Activated CD8-positive, alpha-beta T cell treated with anti-CD3 and anti-CD28 coated beads for 36 hours (primary cell): ENCODE measurements around the gene PPP2R2C. TPM values are rescaled to one million over a fixed set of nuclear protein-coding genes. Genes with fewer than 3 reads are reported as not detected.

Experiments
- ATAC-seq: fragments of 200-7000 bp; cut with Tn5 transposase; one replicate; pipeline ENCODE4 v1.10.0; 2021; ENCODE audit warnings: mild to moderate bottlenecking, moderate library complexity
- CTCF ChIA-PET: fragments of 350-600 bp; sonication (Branson Sonifier 250); formaldehyde crosslinking; loops from one replicate; lab custom pipeline; 2021; ENCODE audit warnings: antibody characterized with exemption; lab: Charles Lee
- POLR2A ChIA-PET: fragments of 350-600 bp; sonication (Branson Sonifier 250); formaldehyde crosslinking; loops from one replicate; lab custom pipeline; 2021; ENCODE audit warnings: antibody characterized with exemption; lab: Charles Lee
- DNase-seq: peaks from one replicate; pipeline ENCODE4 v3.0.0-alpha.2; 2020
- H3K27ac Mint-ChIP-seq: one replicate; pipeline ENCODE4 v1.8.0; 2021; ENCODE audit warnings: mild to moderate bottlenecking, mixed read lengths
- H3K27me3 Mint-ChIP-seq: one replicate; pipeline ENCODE4 v1.8.0; 2021; ENCODE audit warnings: mixed read lengths
- H3K36me3 Mint-ChIP-seq: one replicate; pipeline ENCODE4 v1.8.0; 2021; ENCODE audit warnings: low read depth, mixed read lengths
- H3K4me1 Mint-ChIP-seq: one replicate; pipeline ENCODE4 v1.8.0; 2021; ENCODE audit warnings: low read depth, mixed read lengths
- H3K4me3 Mint-ChIP-seq: one replicate; pipeline ENCODE4 v1.8.0; 2021; ENCODE audit warnings: mild to moderate bottlenecking, moderate library complexity, mixed read lengths
- H3K9me3 Mint-ChIP-seq: one replicate; pipeline ENCODE4 v1.8.0; 2021; ENCODE audit warnings: mixed read lengths
- intact Hi-C: fragments of 100-400 bp; cut with micrococcal nuclease; formaldehyde crosslinking; loops from one replicate; pipeline ENCODE4 v1.10.0; 2022
- total RNA-seq, 2 experiments: library from RNA; stranded (reverse); gene quantifications; one replicate each; pipeline ENCODE4 v1.2.3, GENCODE V29; 2021
- TF ChIP-seq, protein P1 (sequence below): fragments of 200-600 bp; IDR thresholded peaks from one replicate; pipeline ENCODE4 v1.8.0; 2022; ENCODE audit warnings: antibody characterized with exemption, mild to moderate bottlenecking

Gene PPP2R2C
- total RNA-seq, 2 experiments from 2014 or later, result not detected

DNA sequence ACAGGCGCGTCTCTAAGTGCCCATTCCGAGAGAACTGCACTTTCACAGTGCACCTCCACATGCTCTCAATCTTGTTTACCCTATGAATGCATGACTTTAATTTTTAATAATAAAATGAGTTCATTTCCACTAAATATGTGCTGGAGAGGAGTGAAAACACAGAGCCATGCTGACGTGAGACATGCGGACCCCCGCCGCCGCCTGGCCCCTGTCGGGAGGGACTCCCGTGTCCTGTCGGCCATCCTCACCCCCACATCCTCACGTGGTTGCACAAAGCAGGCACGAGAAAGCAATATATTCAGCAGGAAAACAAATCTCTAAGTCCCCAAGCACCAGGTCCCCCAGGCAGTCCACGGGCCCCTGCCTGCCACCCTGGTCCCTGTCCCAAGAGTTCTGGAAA is 23.1 kb downstream of the PPP2R2C start:
- CTCF ChIA-PET, result no interaction called here
- no peak for ATAC-seq
- TF ChIP-seq, protein P1, sequence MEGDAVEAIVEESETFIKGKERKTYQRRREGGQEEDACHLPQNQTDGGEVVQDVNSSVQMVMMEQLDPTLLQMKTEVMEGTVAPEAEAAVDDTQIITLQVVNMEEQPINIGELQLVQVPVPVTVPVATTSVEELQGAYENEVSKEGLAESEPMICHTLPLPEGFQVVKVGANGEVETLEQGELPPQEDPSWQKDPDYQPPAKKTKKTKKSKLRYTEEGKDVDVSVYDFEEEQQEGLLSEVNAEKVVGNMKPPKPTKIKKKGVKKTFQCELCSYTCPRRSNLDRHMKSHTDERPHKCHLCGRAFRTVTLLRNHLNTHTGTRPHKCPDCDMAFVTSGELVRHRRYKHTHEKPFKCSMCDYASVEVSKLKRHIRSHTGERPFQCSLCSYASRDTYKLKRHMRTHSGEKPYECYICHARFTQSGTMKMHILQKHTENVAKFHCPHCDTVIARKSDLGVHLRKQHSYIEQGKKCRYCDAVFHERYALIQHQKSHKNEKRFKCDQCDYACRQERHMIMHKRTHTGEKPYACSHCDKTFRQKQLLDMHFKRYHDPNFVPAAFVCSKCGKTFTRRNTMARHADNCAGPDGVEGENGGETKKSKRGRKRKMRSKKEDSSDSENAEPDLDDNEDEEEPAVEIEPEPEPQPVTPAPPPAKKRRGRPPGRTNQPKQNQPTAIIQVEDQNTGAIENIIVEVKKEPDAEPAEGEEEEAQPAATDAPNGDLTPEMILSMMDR, result no peak
- DNase-seq, result no peak
- intact Hi-C loops, result no loop called here
- no peaks in the 10 kb centered on the region for H3K4me1 Mint-ChIP-seq
- no peaks in the 10 kb centered on the region for H3K9me3 Mint-ChIP-seq
- H3K36me3 Mint-ChIP-seq, result no peaks in the 10 kb centered on the region
- POLR2A ChIA-PET, result no interaction called here
- H3K27ac Mint-ChIP-seq, result no peak overlapping the region
- peaks cover 3% of the 10 kb centered on the region for H3K27me3 Mint-ChIP-seq
- H3K4me3 Mint-ChIP-seq, result no peak overlapping the region

DNA sequence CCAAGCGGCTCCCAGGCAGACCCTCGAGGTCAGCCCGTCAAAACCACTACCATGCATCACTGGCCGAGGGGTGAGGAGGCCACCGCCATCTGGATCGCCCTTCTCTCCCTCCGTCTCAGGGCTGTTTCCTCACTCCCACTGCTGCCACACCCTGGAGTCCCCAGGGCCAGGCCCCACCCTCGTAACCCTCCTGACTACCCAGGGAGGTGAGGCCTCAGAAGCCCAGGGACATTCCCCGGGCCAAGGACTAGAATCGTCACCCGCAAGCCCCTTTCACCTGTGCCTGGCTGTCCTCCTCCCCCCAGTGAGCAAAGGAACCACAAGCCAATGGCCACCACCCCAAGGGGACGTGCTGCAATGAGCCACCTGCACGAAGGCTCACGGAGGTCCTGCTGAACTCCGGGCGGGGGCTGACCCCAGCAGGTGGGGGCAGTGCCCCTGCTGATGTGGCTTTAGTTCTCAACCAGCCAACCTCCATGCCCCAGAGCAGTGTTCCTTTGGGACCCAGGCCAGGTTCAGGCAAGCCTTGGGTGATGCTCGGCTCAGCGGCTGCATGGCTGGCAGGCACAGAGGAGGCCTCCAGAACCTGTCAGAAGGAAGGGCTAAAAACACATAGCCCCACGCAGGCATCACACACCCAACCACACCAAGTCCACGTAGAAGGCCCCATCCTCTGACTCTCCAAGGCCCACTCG is 23.8 kb downstream of the PPP2R2C start:
- ATAC-seq (no peak), DNase-seq (no peak)
- Mint-ChIP-seq H3K36me3 (no peaks in the 10 kb centered on the region), H3K9me3 (no peaks in the 10 kb centered on the region), H3K4me1 (no peaks in the 10 kb centered on the region), H3K27ac (no peak overlapping the region), H3K27me3 (peaks cover 3% of the 10 kb centered on the region), H3K4me3 (no peak overlapping the region)
- ChIA-PET CTCF (no interaction called here), POLR2A (no interaction called here)
- intact Hi-C loops, result no loop called here
- TF ChIP-seq, protein P1, result no peak

DNA sequence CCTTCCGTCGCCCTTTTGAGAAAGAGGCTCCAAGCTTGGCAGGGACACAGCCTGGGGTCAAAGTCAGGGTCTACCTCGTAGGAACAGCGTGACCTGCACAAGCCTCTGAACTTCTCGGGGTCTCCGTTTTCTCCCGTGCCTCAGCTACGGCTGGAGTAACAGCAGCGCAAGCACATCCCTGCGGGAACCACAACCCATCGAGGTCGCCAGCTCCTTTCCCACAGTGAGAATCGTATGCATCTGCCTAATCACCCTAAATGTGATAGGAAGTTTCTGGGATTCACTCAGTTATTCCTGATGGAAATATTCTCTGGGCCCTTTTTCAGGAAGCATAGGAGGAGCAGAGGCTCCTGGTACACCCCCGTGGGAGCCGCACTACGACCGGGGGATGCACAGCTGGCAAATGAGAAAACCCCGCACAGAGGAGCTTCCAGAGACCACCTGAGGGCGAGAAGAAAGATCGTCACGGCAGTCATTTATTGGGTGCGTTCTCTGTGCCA is 24.7 kb downstream of the PPP2R2C start:
- POLR2A ChIA-PET, result interaction anchor here (0.6 kb wide), 1 partner anchor 41 kb away, joined by 3 read pairs; no protein-coding TSS in a partner anchor
- CTCF ChIA-PET, result interaction anchor here (0.6 kb wide), 1 partner anchor 117 kb away, joined by 3 read pairs; no protein-coding TSS in a partner anchor

DNA sequence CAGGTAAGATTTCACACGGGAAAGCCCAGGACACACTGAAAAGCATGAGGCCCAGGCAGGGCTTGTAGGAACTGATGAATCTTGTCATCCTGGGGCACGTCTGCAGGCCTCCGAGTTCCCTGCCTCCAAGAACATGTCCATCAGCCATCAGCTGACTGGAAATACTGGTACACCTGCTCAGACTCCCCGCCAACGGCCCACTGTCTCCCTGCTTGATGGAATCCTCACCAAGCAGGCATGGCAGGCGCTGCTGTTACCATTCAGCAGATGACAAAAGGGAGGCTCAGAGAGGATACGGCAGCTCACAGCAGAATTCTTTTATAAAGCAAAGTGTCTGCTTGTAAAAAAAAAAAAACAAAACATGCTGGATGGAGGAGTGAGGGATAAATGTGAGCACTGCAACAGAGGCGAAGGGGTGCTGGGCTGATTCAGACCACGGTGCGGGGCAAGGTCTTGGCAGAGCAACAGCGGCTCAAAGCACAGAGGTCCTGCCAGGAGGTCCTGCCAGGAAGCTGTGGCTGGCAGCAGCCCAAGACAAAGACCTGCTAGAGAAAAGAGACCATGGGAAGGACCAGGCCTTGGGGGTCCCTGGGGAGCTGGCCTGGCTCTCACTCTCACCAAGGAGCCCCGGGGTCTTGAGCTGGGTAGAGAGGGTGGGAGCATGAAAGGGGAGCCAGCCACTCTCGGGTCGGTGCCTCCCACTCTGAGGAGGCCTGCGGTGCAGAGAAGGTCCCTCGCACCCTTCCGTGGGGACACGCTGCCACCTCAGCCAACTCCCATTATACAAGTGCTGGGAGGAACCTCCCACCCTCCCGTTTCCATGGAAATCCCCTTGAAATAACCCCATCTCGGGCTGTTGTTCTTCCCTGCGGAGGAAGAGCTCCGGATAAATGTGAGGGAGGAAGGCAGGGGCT is 25.6 kb downstream of the PPP2R2C start:
- Mint-ChIP-seq H3K36me3 (no peaks in the 10 kb centered on the region), H3K27me3 (peaks cover 3% of the 10 kb centered on the region), H3K4me1 (no peaks in the 10 kb centered on the region), H3K27ac (no peak overlapping the region), H3K9me3 (no peaks in the 10 kb centered on the region), H3K4me3 (no peak overlapping the region)
- intact Hi-C loops, result no loop called here
- CTCF ChIA-PET, result interaction anchor here (0.6 kb wide), 1 partner anchor 116 kb away, joined by 3 read pairs; no protein-coding TSS in a partner anchor
- no peak for DNase-seq
- POLR2A ChIA-PET, result interaction anchor here (0.6 to 1.2 kb wide), 2 partner anchors 22 to 42 kb away, joined by 3 read pairs; no protein-coding TSS in a partner anchor
- TF ChIP-seq, protein P1, result no peak
- no peak for ATAC-seq

More for the DNA sequence above, 24.7 kb downstream of the PPP2R2C start:
- no peak for ATAC-seq
- no peak for DNase-seq
- H3K36me3 Mint-ChIP-seq, result no peaks in the 10 kb centered on the region
- no peaks in the 10 kb centered on the region for H3K9me3 Mint-ChIP-seq
- intact Hi-C loops, result no loop called here
- no peaks in the 10 kb centered on the region for H3K4me1 Mint-ChIP-seq
- TF ChIP-seq, protein P1, result no peak
- no peak overlapping the region for H3K4me3 Mint-ChIP-seq
- H3K27me3 Mint-ChIP-seq, result peaks cover 3% of the 10 kb centered on the region
- H3K27ac Mint-ChIP-seq, result no peak overlapping the region
